Forelimb muscle (tissue), 1 donor: Measurements from ENCODE around the gene EIF4EBP3. TPM values are rescaled to one million over a fixed set of nuclear protein-coding genes. Genes with fewer than 3 reads are reported as not detected.
"Not testable (repeated sequence)": the region's sequence is repeated elsewhere in the genome, so short reads cannot be mapped to it uniquely, and the experiment has no call there.

Experiments
- DNase-seq: peaks from one replicate; pipeline ENCODE4 v3.0.0-alpha.2; 2013; ENCODE audit warnings: low read depth
- polyA plus RNA-seq: library from polyadenylated mRNA; unstranded; fragments of 120-200 nt; gene quantifications from one replicate; pipeline ENCODE4 v1.2.1, GENCODE V29; 2013; ENCODE audit not compliant: insufficient read length

EIF4EBP3 gene
- polyA plus RNA-seq, 1 donor: 8.8 TPM

DNA sequence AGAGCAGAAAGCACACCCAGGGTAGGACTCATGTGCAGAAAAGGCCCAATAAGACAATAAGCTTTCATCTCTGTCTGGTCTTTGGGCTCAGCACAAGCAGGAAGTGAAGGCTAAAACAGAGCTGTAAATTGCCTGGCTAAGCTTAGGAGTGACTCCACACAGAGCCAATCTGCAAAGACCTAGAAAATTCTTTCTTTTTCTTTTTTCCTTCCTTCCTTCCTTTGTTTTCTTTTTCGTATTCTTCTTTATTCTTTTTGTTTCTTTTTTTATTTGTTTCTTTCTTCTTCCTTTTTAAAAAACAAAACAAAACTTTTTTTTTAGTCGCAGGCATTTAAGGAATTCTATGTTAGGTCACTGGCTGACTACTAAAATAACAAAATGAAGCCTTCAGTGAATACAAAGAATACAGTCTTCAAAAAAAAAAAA is 29.3 kb downstream of the EIF4EBP3 start:
- DNase-seq: no peak

DNA sequence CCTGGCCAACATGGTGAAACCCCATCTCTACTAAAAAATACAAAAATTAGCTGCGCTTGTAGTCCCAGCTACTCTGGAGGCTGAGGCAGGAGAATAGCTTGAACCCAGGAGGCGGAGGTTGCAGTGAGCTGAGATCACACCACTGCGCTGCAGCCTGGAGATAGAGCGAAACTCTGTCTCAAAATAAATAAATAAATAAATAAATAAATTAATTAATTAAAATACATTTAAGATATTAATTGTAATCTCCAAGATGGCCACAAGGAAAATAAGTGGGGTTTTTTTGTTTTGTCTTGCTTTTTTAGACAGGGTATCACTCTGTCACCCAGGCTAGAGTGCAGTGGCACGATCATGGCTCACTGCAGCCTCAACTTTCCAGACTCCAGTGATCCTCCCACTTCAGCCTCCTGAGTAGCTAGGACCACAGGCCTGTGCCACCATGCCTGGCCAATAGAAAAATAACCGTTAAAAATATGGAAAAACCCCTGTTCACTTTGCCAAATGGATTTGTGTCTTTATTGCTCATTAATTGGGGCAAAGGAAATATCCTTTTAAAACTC is 31.8 kb downstream of the EIF4EBP3 start:
- not testable (repeated sequence) for DNase-seq

DNA sequence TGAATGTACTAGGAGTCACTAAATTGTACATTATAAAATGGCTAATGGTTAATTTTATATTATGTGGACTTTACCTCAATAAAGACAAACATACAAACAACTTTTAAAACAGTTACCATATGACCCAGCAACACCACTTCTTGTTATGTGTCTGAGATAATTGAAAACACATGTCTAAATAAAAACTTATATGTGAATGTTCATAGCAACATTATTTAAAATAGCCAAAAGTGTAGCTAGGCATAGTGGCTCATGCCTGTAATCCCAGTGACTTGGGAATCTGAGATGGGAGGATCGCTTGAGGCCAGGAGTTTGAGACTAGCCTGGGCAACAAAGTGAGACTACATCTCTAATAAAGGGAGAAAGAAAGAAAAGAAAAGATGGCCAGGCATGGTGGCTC is 40.0 kb downstream of the EIF4EBP3 start:
- no peak for DNase-seq

DNA sequence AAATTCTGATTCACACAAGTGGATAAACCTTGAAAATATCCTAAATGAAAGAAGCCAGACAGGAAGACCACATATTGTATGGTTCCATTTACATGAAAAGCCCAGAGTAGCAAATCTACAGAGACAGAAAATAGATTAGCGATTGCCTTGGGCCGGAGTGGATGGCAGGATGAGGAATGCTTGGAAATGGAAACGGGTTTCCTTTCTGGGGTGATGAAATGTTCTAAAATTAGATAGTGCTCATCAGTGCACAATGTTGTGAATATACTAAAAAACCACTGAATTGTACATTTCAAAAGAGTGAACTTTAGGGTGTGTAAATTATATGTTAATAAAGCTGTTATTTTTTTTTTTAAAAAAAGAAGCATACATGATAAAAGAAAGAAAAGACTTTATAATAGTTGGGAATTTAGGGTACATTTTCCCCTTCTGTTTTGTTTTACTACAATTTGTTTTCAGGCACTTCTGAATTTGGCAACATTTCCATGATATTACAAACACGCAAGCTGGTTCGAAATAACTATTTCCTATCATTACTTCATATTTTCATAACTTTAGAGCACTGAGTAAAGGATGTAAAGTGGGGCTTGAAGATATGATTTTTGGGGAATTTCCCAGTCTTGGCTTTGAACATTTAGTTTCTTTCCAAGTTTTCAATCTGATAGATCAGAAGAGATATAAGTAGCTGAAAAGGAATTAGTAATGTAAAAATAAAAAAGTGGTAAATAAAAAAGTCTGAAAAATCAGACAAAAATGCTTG is 41.0 kb downstream of the EIF4EBP3 start:
- DNase-seq: no peak

DNA sequence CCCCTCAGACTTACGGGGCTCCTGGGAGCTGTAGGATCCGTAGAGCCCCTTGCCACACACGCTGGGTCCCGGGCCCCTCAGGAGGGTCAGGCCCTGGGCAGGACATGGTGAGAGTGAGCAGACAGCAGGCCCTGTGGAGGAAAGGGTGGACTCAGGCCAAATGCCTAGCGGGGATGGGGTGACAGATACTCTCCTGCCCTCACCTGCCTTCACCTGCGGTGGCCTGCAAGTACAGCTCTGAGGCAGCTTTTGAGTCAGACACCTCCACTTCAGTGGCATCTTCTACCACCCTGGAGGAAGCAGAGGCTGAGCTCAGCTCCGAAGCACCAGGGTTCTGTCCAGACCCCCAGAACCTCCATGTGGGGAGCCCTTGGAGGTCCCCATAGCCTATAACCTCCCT is 43.4 kb downstream of the EIF4EBP3 start:
- DNase-seq: no peak

DNA sequence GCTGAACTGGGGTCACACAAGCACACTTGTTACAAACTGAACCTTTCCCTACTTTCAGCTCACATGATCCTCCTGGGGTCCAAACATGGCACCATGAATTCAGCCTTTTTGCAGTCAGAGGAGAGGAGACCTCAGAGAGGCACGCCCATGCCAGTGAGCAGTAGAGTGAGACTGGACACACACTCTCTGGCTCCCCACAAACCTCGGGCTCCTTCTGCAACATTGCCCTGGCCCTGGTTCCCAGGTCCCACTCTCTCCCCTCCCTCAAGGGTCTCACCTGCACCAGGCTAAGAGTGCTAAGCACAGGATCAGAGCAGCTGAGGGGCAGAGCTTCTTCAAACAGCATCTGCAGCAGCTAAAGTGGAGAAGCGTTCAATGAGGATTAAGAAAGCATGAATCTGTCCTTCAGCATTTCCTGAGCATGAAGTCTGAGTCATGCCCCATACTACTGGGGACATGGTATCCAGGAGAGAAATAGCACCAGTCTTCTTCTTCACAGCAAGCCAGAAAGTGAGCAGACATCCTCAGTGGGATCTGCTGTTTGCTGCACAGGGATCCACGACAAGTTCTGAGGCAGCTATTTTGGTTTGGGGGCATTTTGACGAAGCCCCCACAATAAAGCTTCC is 44.4 kb downstream of the EIF4EBP3 start:
- DNase-seq: no peak

DNA sequence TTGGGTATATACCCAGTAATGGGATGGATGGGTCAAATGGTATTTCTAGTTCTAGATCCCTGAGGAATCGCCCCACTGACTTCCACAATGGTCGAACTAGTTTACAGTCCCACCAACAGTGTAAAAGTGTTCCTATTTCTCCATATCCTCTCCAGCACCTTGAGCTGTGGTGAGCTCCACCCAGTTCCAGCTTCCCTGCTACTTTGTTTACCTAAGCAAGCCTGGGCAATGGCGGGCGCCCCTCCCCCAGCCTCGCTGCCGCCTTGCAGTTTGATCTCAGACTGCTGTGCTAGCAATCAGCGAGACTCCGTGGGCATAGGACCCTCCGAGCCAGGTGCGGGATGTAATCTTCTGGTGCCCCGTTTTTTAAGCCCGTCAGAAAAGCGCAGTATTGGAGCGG is 45.6 kb downstream of the EIF4EBP3 start:
- DNase-seq: not testable (repeated sequence)

DNA sequence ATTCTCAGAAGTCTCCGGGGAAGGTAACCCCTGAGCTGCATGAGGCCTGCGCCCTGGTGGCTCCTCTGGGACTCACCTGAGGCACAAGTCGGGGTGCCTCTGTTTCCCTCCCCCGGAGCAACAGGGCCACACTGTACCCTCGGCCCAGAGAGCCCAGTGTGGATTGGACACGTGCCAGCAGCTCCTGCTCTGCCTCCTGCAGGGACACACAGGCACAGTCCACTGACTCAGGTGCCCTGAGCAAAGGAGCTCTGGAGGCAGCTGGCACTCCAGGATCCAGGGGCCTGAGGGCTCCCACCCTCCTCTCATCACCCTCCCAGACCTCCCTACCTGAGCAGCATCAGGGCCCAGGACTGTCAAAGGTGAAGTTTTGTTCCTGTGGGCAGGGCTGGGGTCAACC is 46.7 kb downstream of the EIF4EBP3 start:
- no peak for DNase-seq

DNA sequence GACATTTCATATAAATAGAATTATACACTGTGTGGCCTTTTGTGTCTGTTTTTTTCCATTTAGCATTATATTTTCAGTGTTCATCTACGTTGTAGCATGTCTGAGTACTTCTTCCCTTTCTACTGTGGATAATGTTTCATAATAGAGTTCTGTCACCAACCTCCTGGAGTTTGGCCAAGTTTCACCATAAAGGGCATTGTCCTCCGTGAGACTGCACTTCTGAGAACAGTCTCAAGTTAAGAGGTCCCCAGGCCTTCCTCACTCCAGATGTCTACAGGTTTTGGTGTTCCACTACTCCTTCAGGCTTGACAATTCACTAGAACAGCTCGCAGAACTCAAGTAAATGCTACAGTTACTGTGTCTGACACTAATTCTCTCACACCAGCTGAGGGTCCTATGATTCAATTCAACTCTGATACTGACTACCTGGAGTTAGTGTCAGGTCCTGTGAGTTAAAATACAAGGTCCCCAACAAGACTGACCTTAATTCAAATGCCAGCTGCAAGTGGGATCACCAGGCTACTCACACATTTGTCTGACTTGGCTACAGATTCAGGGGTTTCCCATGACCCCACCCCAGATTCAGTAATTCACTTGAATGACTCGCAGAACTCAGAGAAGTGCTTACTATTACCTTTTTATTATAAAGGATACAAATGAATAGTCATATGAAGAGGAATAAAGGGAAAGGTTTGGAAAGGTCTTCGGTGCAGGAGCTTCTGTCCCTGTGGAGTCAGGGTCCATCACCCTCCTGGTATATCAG is 48.3 kb downstream of the EIF4EBP3 start:
- DNase-seq: no peak

DNA sequence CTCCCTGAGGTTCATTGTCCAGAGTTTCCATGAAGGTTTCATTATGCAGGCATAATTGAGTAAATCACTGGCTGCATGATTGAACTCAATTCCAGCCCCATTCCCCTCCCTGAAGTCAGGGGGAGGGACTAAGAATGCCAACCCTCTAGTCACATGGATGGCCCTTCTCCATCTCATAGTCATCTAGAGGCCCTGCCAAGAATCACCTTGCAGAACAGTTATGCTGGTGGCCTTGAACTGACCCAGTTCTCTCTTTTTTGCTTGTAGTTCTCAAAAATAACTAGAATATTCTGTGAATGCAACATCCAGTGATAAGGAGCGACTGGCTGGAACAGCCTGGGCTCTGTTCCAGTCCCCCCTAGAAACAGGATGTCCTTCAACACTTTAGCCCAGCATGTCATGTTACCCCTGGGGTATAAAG is 48.9 kb downstream of the EIF4EBP3 start:
- DNase-seq: no peak

DNA sequence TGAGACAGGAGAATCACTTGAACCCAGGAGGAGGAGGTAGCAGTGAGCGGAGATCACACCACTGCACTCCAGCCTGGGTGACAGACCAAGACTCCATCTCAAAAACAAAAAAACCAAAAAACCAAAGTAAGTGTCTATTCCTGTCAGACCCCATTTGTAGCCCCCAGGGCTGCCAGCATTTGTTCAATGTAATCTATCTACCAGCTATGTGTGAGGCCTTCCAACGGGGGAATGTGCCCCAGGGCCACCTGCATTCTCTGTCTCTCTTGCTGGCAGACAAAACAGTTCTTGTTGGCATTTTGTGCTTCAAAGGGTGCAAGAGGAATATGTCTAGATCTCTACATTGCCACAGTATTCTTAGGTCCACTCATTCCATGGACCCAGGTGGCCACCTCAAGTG is 51.4 kb downstream of the EIF4EBP3 start:
- no peak for DNase-seq

Other genes starting within 250 kb of the EIF4EBP3 start
- gene PFDN1, start 244.6 kb upstream of the EIF4EBP3 start, polyA plus RNA-seq: 77.1 TPM
- 25.8 TPM for gene HBEGF, start 201.1 kb upstream of the EIF4EBP3 start, polyA plus RNA-seq
- 0.19 TPM for gene SLC4A9, start 187.5 kb upstream of the EIF4EBP3 start, polyA plus RNA-seq
- gene ANKHD1, start 145.8 kb upstream of the EIF4EBP3 start, polyA plus RNA-seq: 56.7 TPM
- gene SRA1, start 9.8 kb downstream of the EIF4EBP3 start, polyA plus RNA-seq: 23.6 TPM
- 25.4 TPM for gene APBB3, start 16.9 kb downstream of the EIF4EBP3 start, polyA plus RNA-seq
- 52.8 TPM for gene SLC35A4, start 17.2 kb downstream of the EIF4EBP3 start, polyA plus RNA-seq
- 18.3 TPM for gene CD14, start 85.5 kb downstream of the EIF4EBP3 start, polyA plus RNA-seq
- 8.3 TPM for gene TMCO6, start 91.8 kb downstream of the EIF4EBP3 start, polyA plus RNA-seq
- gene NDUFA2, start 100.0 kb downstream of the EIF4EBP3 start, polyA plus RNA-seq: 58.2 TPM
- 95.3 TPM for gene IK, start 100.2 kb downstream of the EIF4EBP3 start, polyA plus RNA-seq
- gene WDR55, start 117.2 kb downstream of the EIF4EBP3 start, polyA plus RNA-seq: 14.9 TPM
- gene DND1, start 125.9 kb downstream of the EIF4EBP3 start, polyA plus RNA-seq: not detected
- gene HARS1, start 143.7 kb downstream of the EIF4EBP3 start, polyA plus RNA-seq: 58.2 TPM
- 26.6 TPM for gene HARS2, start 143.8 kb downstream of the EIF4EBP3 start, polyA plus RNA-seq
- gene ZMAT2, start 152.8 kb downstream of the EIF4EBP3 start, polyA plus RNA-seq: 73.2 TPM
- 0.10 TPM for gene PCDHA1, start 238.5 kb downstream of the EIF4EBP3 start, polyA plus RNA-seq
- gene PCDHA2, start 247.2 kb downstream of the EIF4EBP3 start, polyA plus RNA-seq: 0.09 TPM